K562 (cell line): ENCODE data around the gene SLC41A3. TPM values are rescaled to one million over a fixed set of nuclear protein-coding genes. Genes with fewer than 3 reads are reported as not detected.

ENCODE experiments used
- BDP1 ChIP-seq: IDR thresholded peaks from 3 replicates; pipeline ENCODE4 v1.6.1; 2011; ENCODE audit not compliant: insufficient read length, insufficient read depth
- BHLHE40 ChIP-seq: IDR thresholded peaks from 2 replicates; pipeline ENCODE4 v1.6.1; 2011; ENCODE audit warnings: low read length, improper control_type of control experiment
- CREBBP ChIP-seq: IDR thresholded peaks from one replicate; pipeline ENCODE4 v1.6.1; 2012; ENCODE audit warnings: low read depth, mild to moderate bottlenecking, control low read depth, inconsistent platforms, low read length
- ESRRA ChIP-seq: fragments of 450-650 bp; IDR thresholded peaks from 2 replicates; pipeline ENCODE4 v1.6.1; 2014; ENCODE audit warnings: low read depth, mild to moderate bottlenecking, moderate library complexity, borderline replicate concordance
- EZH2 ChIP-seq: IDR thresholded peaks from 2 replicates; pipeline ENCODE4 v1.6.1; 2012; ENCODE audit warnings: low read depth, mild to moderate bottlenecking, inconsistent platforms, low read length, borderline replicate concordance
- NONO ChIP-seq, 2 experiments: fragments of 200-400 bp in 1 of 2; fragments of 450-650 bp in 1 of 2; formaldehyde crosslinking in 1 of 2; IDR thresholded peaks; 2 replicates each; pipeline ENCODE4 v1.6.1; 2017; ENCODE audit warnings: low read depth in 2 of 2, mild to moderate bottlenecking in 2 of 2, moderate library complexity in 2 of 2, low read length in 1 of 2
- PHF8 ChIP-seq: fragments of 200-600 bp; sonication (generic); IDR thresholded peaks from 2 replicates; pipeline ENCODE4 v1.6.1; 2012; ENCODE audit warnings: mixed run types, mild to moderate bottlenecking, inconsistent platforms, low read length, moderate library complexity, borderline replicate concordance
- RBFOX2 ChIP-seq: fragments of 200-400 bp; formaldehyde crosslinking; IDR thresholded peaks from 2 replicates; pipeline ENCODE4 v1.6.1; 2017; ENCODE audit warnings: low read depth, mild to moderate bottlenecking, low read length, moderate library complexity
- RBM25 ChIP-seq: fragments of 200-400 bp; formaldehyde crosslinking; IDR thresholded peaks from 2 replicates; pipeline ENCODE4 v1.6.1; 2018; ENCODE audit warnings: low read length, low read depth, moderate library complexity; ENCODE audit not compliant: severe bottlenecking
- SRSF7 ChIP-seq: fragments of 200-400 bp; formaldehyde crosslinking; optimal IDR thresholded peaks from 2 replicates; pipeline ENCODE3; 2017; ENCODE audit warnings: mild to moderate bottlenecking, low read depth, low read length
- polyA plus RNA-seq, 8 experiments: library from polyadenylated mRNA; depleted of rRNA in 4 of 8; stranded (reverse) in 5 of 8; unstranded in 3 of 8; fragments of >200 nt; fragmentation: Nextera tagmentation in 2 of 8; fragmentation: Illumina TruSeq in 1 of 8; extraction: Ambion mirVana in 2 of 8; extraction: Trizol in 1 of 8; gene quantifications; 2 replicates each; pipeline versions ENCODE4 v1.2.1 to v1.2.3, GENCODE V29; 2011 to 2014; ENCODE audit warnings: inconsistent platforms in 1 of 8, missing spikeins in 1 of 8
- total RNA-seq, 7 experiments: library from RNA; depleted of rRNA in 6 of 7; stranded (reverse); fragments of >200 nt in 6 of 7; fragmentation: Illumina TruSeq in 2 of 7; extraction: Trizol in 2 of 7; gene quantifications; 2 replicates each; pipeline versions ENCODE4 v1.2.1 to v1.2.3, GENCODE V29; 2011 to 2021; ENCODE audit warnings: low replicate concordance in 1 of 7
- TF ChIP-seq, protein P1 (sequence below), 2 experiments: fragments of 450-650 bp; formaldehyde crosslinking in 1 of 2; IDR thresholded peaks; 2 replicates each; pipeline versions ENCODE4 v1.4.0 to v1.6.1; 2014 to 2020; ENCODE audit warnings: mild to moderate bottlenecking in 2 of 2, borderline replicate concordance in 1 of 2, low read depth in 1 of 2
- TF ChIP-seq, protein P2 (sequence below): sonication (generic); formaldehyde crosslinking; IDR thresholded peaks from 2 replicates; pipeline ENCODE4 v1.8.0; 2023; ENCODE audit warnings: missing genetic modification reagents, mild to moderate bottlenecking, borderline replicate concordance

The SLC41A3 gene
- total and polyA plus RNA-seq, 9 of the 15 experiments (the other 6 are each of a cell fraction or from before 2014, with no cell fraction given): 4.1 to 20.7 (median 11.2) TPM

DNA sequence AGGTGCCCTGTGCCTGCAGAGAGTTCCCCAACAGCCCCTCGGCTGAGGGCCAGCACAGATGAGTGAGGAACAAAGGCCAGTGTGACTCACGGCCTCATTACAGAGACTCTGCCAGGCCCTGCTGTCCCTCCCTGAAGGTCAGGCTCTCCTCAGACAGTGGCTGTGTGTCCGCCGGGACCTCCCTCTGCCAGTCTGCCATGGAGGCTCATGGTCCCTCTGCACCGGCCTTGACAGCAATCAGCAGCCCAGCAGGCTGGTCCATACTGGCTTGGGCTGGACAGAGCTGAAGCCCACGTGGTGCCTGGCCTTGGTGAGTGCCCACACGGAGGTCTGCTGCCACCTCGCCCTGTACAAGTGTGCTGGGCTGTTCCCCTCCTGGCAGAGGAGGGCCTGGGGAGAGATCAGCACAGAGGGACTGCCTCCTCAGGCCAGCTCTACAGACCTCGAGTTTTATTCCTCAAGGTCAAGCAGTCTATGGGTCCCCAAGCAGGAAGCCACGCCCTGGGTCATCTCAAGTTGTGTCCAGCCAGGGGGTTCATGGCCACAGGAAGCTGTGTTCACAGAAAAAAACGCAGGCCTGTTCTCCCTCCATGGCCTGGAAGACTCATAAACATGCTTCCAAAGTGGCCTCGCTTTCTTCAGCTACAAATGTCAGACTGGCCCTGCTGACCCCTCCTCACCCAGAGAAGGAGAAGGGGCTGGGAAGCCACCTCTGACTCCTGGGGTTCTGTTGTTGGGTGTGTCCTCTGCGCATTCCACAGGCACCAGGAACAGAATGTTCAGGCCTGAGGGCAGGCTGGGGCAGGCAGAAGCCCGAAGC lies 27.0 kb downstream of the SLC41A3 start (continued):
- TF ChIP-seq, protein P1, sequence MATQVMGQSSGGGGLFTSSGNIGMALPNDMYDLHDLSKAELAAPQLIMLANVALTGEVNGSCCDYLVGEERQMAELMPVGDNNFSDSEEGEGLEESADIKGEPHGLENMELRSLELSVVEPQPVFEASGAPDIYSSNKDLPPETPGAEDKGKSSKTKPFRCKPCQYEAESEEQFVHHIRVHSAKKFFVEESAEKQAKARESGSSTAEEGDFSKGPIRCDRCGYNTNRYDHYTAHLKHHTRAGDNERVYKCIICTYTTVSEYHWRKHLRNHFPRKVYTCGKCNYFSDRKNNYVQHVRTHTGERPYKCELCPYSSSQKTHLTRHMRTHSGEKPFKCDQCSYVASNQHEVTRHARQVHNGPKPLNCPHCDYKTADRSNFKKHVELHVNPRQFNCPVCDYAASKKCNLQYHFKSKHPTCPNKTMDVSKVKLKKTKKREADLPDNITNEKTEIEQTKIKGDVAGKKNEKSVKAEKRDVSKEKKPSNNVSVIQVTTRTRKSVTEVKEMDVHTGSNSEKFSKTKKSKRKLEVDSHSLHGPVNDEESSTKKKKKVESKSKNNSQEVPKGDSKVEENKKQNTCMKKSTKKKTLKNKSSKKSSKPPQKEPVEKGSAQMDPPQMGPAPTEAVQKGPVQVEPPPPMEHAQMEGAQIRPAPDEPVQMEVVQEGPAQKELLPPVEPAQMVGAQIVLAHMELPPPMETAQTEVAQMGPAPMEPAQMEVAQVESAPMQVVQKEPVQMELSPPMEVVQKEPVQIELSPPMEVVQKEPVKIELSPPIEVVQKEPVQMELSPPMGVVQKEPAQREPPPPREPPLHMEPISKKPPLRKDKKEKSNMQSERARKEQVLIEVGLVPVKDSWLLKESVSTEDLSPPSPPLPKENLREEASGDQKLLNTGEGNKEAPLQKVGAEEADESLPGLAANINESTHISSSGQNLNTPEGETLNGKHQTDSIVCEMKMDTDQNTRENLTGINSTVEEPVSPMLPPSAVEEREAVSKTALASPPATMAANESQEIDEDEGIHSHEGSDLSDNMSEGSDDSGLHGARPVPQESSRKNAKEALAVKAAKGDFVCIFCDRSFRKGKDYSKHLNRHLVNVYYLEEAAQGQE (IDR thresholded peaks at IDR 0.05; ENCODE audit: borderline replicate concordance): peak; percentile 62; the same call in 1 of the 2 replicates
- TF ChIP-seq, protein P1 (CRISPR knock-in tag; IDR thresholded peaks at IDR 0.05; ENCODE audit: low read depth): no peak
- TF ChIP-seq NONO (IDR thresholded peaks at IDR 0.05; ENCODE audit: low read depth in 2 of 2, low read length in 1 of 2): peak in 1 of 2 experiments; percentile 95; a peak in 2 of 4 replicates
- TF ChIP-seq BHLHE40: peak; percentile 34; the same call in 1 of the 2 replicates
- TF ChIP-seq EZH2: no peak
- 0 out of 2 replicates have a peak, but pooled peaks have one; percentile 40 for TF ChIP-seq RBFOX2
- peak; percentile 78 for TF ChIP-seq ESRRA
- no peak for TF ChIP-seq CREBBP
- TF ChIP-seq RBM25: no peak
- no peak for TF ChIP-seq SRSF7
- no peak for TF ChIP-seq BDP1
- TF ChIP-seq PHF8: peak; percentile 30; the same call in 1 of the 2 replicates
- TF ChIP-seq, protein P2, sequence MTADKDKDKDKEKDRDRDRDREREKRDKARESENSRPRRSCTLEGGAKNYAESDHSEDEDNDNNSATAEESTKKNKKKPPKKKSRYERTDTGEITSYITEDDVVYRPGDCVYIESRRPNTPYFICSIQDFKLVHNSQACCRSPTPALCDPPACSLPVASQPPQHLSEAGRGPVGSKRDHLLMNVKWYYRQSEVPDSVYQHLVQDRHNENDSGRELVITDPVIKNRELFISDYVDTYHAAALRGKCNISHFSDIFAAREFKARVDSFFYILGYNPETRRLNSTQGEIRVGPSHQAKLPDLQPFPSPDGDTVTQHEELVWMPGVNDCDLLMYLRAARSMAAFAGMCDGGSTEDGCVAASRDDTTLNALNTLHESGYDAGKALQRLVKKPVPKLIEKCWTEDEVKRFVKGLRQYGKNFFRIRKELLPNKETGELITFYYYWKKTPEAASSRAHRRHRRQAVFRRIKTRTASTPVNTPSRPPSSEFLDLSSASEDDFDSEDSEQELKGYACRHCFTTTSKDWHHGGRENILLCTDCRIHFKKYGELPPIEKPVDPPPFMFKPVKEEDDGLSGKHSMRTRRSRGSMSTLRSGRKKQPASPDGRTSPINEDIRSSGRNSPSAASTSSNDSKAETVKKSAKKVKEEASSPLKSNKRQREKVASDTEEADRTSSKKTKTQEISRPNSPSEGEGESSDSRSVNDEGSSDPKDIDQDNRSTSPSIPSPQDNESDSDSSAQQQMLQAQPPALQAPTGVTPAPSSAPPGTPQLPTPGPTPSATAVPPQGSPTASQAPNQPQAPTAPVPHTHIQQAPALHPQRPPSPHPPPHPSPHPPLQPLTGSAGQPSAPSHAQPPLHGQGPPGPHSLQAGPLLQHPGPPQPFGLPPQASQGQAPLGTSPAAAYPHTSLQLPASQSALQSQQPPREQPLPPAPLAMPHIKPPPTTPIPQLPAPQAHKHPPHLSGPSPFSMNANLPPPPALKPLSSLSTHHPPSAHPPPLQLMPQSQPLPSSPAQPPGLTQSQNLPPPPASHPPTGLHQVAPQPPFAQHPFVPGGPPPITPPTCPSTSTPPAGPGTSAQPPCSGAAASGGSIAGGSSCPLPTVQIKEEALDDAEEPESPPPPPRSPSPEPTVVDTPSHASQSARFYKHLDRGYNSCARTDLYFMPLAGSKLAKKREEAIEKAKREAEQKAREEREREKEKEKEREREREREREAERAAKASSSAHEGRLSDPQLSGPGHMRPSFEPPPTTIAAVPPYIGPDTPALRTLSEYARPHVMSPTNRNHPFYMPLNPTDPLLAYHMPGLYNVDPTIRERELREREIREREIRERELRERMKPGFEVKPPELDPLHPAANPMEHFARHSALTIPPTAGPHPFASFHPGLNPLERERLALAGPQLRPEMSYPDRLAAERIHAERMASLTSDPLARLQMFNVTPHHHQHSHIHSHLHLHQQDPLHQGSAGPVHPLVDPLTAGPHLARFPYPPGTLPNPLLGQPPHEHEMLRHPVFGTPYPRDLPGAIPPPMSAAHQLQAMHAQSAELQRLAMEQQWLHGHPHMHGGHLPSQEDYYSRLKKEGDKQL: no peak
